Measurements from ENCODE around the gene SEMA4B.
A peak's percentile ranks its signal among the peaks of the same experiment; 100 is the strongest.

SEMA4B gene

DNA sequence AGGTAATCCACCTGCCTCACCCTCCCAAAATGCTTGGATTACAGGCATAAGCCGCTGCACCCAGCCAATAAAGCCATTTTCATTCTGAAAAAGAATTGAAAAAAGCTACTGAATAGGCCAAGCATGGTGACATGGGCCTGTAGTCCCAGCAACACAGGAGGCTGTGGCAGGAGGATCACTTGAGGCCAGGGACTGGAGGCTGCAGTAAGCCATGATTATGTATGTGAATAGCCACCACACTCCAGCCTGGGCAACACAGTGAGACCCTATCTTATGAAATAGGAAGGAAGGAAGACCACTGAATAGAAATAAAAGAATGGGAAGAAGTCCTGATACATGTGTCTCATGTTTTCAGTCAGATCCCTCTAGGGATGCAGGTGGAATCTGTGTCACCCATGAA lies 36.0 kb upstream of the SEMA4B start:
- no peaks in the 10 kb centered on the region for H3K9me3 ChIP-seq (ENCODE audit: control insufficient read depth, low read depth, low read length)
- no peaks in the 10 kb centered on the region for H3K27me3 ChIP-seq (ENCODE audit: control insufficient read depth, insufficient read depth, low read length)
- no peak overlapping the region for H3K9ac ChIP-seq (ENCODE audit: low read length)
- H3K27ac ChIP-seq (ENCODE audit: low read length): no peak overlapping the region
- no peaks in the 10 kb centered on the region for H3K36me3 ChIP-seq (ENCODE audit: control insufficient read depth, low read depth, low read length)
- H3K4me1 ChIP-seq (ENCODE audit: control insufficient read depth, low read depth, low read length): peaks cover 11% of the 10 kb centered on the region
- no peak overlapping the region for H3K4me3 ChIP-seq (ENCODE audit: low read length)

DNA sequence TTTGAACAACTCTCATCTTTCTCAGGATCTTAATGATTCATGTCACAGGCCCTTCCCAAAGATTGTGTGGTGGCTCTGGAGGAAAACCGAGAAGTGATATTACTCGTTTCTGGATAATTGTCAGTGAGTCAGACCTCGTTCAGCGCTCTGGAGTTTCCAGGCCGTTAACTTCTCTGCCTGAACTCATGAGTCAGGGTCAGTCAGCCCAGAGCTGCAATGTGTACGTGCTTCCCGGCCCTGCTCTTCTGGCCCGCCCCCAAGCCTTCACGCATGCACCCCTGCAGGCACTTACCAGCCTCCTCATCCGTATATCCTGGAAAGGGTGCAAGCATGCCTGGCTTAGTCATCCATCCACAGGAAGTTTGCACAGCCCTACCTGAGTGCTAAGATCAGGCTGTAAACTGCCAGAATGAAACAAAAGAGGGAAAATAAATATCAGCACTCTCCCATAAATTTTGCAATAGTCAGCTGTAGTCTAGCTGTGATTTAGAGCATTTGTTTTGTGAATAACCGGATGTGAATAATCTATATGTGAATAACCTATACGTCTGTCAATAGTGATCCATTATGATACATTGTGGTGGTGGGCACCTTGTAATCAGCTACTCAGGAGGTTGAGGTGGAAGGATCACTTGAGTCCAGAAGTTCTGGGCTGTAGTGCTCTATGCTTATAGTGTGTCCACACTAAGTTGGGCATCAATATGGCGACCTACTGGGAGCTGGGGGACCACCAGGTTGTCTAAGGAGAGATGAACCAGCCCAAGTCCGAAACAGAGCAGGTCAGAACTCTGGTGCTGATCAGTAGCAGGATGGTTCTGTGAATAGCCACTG lies 35.3 kb upstream of the SEMA4B start:
- H3K9me3 ChIP-seq (ENCODE audit: control insufficient read depth, low read depth, low read length): no peaks in the 10 kb centered on the region
- H3K36me3 ChIP-seq (ENCODE audit: control insufficient read depth, low read depth, low read length): no peaks in the 10 kb centered on the region
- peaks cover 7% of the 10 kb centered on the region for H3K4me1 ChIP-seq (ENCODE audit: control insufficient read depth, low read depth, low read length)
- no peaks in the 10 kb centered on the region for H3K27me3 ChIP-seq (ENCODE audit: control insufficient read depth, insufficient read depth, low read length)
- H3K4me3 ChIP-seq (ENCODE audit: low read length): no peak overlapping the region
- no peak overlapping the region for H3K9ac ChIP-seq (ENCODE audit: low read length)
- no peak overlapping the region for H3K27ac ChIP-seq (ENCODE audit: low read length)

DNA sequence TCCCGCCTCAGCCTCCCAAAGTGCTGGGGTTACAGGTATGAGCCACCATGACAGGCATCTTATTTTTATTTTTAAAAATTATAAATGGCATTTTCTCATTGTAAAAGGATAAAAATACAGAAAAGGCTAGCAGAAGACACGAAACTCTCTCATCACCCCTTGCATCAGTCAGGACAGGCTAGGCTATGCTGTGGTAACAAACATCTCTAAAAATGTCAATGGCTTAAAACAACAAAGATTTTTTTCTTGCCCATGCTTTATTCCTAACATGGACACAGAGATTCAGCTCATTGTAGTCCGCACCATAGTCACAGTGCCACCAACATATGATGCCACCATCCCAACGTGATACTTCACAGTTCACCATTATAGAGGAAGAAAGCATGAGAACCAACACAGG lies 34.0 kb upstream of the SEMA4B start:
- Histone ChIP-seq H3K27ac (ENCODE audit: low read length) (no peak overlapping the region), H3K4me1 (ENCODE audit: control insufficient read depth, low read depth, low read length) (no peaks in the 10 kb centered on the region)

DNA sequence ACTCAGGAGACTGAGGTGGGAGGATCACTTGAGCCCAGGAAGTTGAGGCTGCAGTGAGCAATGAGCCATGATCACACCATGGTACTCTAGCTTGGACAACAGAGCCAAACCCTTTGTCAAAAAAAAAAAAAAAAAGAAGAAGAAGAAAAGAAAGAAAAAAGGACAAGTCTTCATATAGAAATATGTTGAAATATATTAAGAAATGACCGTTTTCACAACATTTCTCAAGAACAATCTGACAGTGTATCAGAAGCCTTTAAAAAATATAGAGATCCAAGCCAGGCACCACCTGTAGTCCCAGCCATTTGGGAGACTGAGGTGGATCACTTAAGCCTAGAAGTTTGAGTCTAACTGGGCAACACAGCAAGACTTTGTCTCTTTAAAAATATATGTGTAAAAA lies 29.5 kb upstream of the SEMA4B start:
- no peak overlapping the region for H3K4me3 ChIP-seq (ENCODE audit: low read length)
- H3K36me3 ChIP-seq (ENCODE audit: control insufficient read depth, low read depth, low read length): no peaks in the 10 kb centered on the region
- no peak overlapping the region for H3K9ac ChIP-seq (ENCODE audit: low read length)
- peaks cover 4% of the 10 kb centered on the region for H3K4me1 ChIP-seq (ENCODE audit: control insufficient read depth, low read depth, low read length)
- no peaks in the 10 kb centered on the region for H3K27me3 ChIP-seq (ENCODE audit: control insufficient read depth, insufficient read depth, low read length)
- H3K27ac ChIP-seq (ENCODE audit: low read length): no peak overlapping the region
- no peaks in the 10 kb centered on the region for H3K9me3 ChIP-seq (ENCODE audit: control insufficient read depth, low read depth, low read length)

More for the DNA sequence above, 34.0 kb upstream of the SEMA4B start:
- no peaks in the 10 kb centered on the region for H3K27me3 ChIP-seq (ENCODE audit: control insufficient read depth, insufficient read depth, low read length)
- H3K4me3 ChIP-seq (ENCODE audit: low read length): no peak overlapping the region
- H3K9me3 ChIP-seq (ENCODE audit: control insufficient read depth, low read depth, low read length): no peaks in the 10 kb centered on the region
- H3K9ac ChIP-seq (ENCODE audit: low read length): no peak overlapping the region
- no peaks in the 10 kb centered on the region for H3K36me3 ChIP-seq (ENCODE audit: control insufficient read depth, low read depth, low read length)

DNA sequence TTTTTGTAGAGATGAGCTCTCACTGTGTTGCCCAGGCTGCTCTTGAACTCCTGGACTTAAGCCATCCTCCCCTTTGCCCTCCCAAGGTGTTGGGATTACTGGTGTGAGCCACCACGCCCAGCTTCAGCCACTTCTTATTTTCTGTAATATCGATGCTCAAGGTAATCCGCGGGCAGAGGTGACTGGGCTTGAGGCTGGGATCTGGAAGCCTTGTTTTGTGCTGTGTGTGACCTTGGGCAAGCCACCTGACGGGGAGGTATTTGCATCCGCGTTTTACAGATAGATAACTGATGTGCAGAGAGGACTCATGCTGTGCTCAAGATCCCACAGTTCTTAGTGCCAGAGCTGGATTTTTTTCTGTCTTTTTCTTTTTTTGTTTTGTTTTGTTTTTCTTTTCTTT lies 27.8 kb upstream of the SEMA4B start:
- Histone ChIP-seq H3K9me3 (ENCODE audit: control insufficient read depth, low read depth, low read length) (no peaks in the 10 kb centered on the region), H3K27ac (ENCODE audit: low read length) (no peak overlapping the region), H3K4me3 (ENCODE audit: low read length) (no peak overlapping the region), H3K27me3 (ENCODE audit: control insufficient read depth, insufficient read depth, low read length) (no peaks in the 10 kb centered on the region), H3K36me3 (ENCODE audit: control insufficient read depth, low read depth, low read length) (no peaks in the 10 kb centered on the region), H3K9ac (ENCODE audit: low read length) (no peak overlapping the region), H3K4me1 (ENCODE audit: control insufficient read depth, low read depth, low read length) (peaks cover 16% of the 10 kb centered on the region)

DNA sequence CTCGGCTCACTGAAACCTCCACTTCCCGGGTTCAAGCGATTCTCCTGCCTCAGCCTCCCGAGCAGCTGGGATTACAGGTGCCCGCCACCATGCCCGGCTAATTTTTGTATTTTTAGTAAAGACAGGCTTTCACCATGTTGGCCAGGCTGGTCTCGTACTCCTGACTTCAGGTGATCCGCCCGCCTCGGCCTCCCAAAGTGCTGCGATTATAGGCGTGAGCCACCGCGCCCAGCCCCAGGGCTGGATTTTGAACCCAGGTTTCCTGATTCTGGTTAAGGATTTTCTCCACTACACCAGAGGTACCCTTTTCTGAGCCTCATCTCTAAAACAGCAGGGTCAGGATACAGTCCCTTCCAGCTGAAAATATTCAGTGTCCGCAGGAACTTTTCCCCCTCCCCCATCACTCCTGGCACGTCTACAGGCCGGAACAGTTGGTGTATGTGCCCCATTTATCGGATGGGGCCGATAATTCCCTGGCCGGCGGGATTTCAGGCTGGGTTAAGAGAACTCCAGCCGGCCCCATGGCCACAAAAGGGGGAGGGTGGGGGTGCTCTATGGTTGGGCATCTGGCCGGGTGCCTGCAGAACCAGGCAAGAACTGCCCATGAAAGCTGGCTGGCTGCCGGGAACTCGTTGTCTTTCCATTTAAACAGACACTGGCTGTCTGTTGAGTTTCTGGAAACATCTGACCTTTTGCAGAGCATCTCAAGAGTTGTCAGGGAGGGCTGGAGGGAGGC lies 26.8 kb upstream of the SEMA4B start:
- no peaks in the 10 kb centered on the region for H3K9me3 ChIP-seq (ENCODE audit: control insufficient read depth, low read depth, low read length)
- no peaks in the 10 kb centered on the region for H3K36me3 ChIP-seq (ENCODE audit: control insufficient read depth, low read depth, low read length)
- H3K4me1 ChIP-seq (ENCODE audit: control insufficient read depth, low read depth, low read length): peaks cover 16% of the 10 kb centered on the region
- H3K4me3 ChIP-seq (ENCODE audit: low read length): no peak overlapping the region
- no peak overlapping the region for H3K9ac ChIP-seq (ENCODE audit: low read length)
- no peaks in the 10 kb centered on the region for H3K27me3 ChIP-seq (ENCODE audit: control insufficient read depth, insufficient read depth, low read length)
- H3K27ac ChIP-seq (ENCODE audit: low read length): no peak overlapping the region

DNA sequence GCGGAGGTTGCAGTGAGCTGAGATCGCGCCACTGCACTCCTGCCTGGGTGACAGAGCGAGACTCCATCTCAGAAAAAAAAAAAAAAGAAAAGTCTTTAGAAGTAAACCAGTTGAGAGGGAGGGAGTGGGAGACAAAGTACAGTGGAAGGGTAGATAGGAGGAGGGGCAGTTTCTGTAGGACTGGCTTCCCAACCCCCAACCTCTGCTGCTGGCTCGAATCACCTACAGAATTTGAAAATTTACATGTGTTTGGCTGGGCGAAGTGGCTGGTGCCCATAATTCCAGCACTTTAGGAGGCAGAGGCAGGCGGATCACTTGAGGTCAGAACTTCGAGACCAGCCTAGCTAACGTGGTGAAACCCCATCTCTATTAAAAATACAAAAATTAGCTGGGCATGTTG lies 24.1 kb upstream of the SEMA4B start:
- Histone ChIP-seq H3K9me3 (ENCODE audit: control insufficient read depth, low read depth, low read length) (no peaks in the 10 kb centered on the region), H3K27me3 (ENCODE audit: control insufficient read depth, insufficient read depth, low read length) (no peaks in the 10 kb centered on the region), H3K27ac (ENCODE audit: low read length) (no peak overlapping the region), H3K4me3 (ENCODE audit: low read length) (no peak overlapping the region), H3K36me3 (ENCODE audit: control insufficient read depth, low read depth, low read length) (no peaks in the 10 kb centered on the region), H3K9ac (ENCODE audit: low read length) (no peak overlapping the region), H3K4me1 (ENCODE audit: control insufficient read depth, low read depth, low read length) (peaks cover 16% of the 10 kb centered on the region)

DNA sequence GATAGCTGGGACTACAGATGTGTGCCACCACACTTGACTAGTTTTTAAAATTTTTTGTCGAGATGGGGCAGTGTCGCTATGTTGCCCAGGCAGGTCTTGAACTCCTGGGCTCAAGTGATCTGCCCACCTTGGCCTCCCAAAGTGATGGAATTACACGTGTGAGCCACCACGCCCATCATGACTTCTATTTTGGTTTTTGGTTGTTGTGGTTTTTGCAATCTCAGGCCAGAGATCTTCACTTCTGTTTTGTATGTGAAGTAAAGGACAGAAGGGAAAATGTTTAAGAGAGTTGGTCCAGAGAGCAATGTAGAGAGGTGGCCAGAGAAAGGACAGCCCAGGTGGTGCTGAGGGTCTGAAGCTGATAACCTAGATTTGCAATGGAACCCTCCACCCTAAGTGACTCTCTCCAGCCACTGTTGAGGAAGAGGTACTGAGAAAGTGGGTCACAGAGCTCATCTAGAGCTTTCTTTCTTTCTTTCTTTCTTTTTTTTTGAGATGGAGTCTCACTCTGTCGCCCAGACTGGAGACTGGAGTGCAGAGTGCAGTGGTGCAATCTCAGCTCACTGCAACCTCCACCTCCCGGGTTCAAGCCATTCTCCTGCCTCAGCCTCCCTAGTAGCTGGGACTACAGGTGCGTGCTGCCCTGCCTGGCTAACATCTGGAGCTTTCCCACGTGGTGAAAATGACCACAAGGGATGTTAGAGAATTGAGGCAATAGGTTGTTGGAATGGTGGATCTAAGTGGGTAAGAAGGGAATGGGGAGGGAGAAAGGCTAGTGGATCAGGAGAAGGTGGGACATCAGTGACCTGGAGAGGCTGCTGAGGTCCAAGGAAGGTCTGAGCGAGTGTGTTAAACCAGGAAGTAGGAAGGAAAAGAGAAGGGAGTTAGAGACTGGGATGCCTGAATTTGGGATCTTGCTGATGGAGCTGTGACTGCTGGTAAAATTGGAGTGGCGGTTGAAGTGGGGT lies 22.4 kb upstream of the SEMA4B start:
- H3K27ac ChIP-seq (ENCODE audit: low read length): no peak overlapping the region
- no peak overlapping the region for H3K4me3 ChIP-seq (ENCODE audit: low read length)
- peaks cover 16% of the 10 kb centered on the region for H3K4me1 ChIP-seq (ENCODE audit: control insufficient read depth, low read depth, low read length)
- no peak overlapping the region for H3K9ac ChIP-seq (ENCODE audit: low read length)
- no peaks in the 10 kb centered on the region for H3K36me3 ChIP-seq (ENCODE audit: control insufficient read depth, low read depth, low read length)
- H3K27me3 ChIP-seq (ENCODE audit: control insufficient read depth, insufficient read depth, low read length): no peaks in the 10 kb centered on the region
- H3K9me3 ChIP-seq (ENCODE audit: control insufficient read depth, low read depth, low read length): no peaks in the 10 kb centered on the region

DNA sequence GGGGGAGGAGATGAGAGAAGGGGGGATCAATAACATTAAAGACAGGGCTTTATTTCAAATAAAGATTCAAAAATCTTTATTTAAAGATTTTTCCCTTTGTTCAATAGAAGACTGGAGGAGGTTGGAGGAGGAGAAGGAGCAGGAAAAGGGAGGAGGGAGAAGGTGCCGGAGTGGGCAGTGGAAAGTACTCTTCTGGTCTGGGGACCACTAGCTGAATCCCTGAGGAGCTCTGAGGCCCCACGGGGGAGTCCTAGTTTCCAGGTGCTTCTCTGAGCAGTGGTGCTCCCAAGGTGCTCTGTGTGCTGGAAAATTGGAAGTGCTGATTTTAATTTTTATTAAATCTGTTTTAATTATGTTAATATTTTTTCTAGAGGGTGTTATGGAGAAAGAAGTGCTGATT lies 19.4 kb upstream of the SEMA4B start:
- peaks cover 12% of the 10 kb centered on the region for H3K4me1 ChIP-seq (ENCODE audit: control insufficient read depth, low read depth, low read length)
- no peak overlapping the region for H3K27ac ChIP-seq (ENCODE audit: low read length)

DNA sequence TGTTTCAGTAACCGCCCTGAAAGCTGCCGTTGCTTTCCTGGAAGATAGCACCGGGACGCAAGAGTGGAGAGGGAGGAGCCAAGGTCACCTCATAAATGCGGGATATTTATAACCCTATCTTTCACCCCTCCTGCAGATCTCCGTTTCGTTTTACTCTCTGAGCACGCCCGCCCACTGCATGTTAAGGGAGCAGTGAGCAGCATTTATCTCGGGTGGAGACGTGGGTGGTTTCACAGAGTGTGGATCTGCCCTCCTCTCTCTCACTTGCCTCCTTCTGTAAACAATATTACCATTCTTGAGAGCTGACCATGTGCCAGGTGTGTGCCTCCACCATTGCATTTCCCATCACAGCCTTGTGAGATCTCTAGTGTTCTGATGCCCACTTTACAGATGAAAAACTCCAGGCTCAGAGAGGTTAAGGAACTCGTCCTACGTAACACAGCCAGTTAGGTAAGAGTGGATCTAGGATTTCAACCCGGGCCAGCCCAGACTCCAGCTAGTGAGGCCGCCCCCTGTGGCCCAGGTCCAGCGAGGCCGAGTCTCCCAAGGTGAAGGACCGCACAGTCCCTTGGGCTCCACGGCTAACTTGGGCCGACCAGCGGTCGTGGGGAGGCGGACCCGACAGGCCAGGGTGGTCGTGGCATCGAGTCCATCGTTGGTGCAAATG lies 16.9 kb upstream of the SEMA4B start:
- no peak overlapping the region for H3K9ac ChIP-seq (ENCODE audit: low read length)

More for the DNA sequence above, 19.4 kb upstream of the SEMA4B start:
- no peak overlapping the region for H3K4me3 ChIP-seq (ENCODE audit: low read length)
- H3K36me3 ChIP-seq (ENCODE audit: control insufficient read depth, low read depth, low read length): no peaks in the 10 kb centered on the region
- no peaks in the 10 kb centered on the region for H3K27me3 ChIP-seq (ENCODE audit: control insufficient read depth, insufficient read depth, low read length)
- no peaks in the 10 kb centered on the region for H3K9me3 ChIP-seq (ENCODE audit: control insufficient read depth, low read depth, low read length)
- no peak overlapping the region for H3K9ac ChIP-seq (ENCODE audit: low read length)

More for the DNA sequence above, 16.9 kb upstream of the SEMA4B start:
- Histone ChIP-seq H3K9me3 (ENCODE audit: control insufficient read depth, low read depth, low read length) (no peaks in the 10 kb centered on the region), H3K36me3 (ENCODE audit: control insufficient read depth, low read depth, low read length) (no peaks in the 10 kb centered on the region), H3K4me3 (ENCODE audit: low read length) (peak overlapping the region; percentile 52), H3K27ac (ENCODE audit: low read length) (no peak overlapping the region), H3K27me3 (ENCODE audit: control insufficient read depth, insufficient read depth, low read length) (no peaks in the 10 kb centered on the region), H3K4me1 (ENCODE audit: control insufficient read depth, low read depth, low read length) (no peaks in the 10 kb centered on the region)

All from iPS-18a (cell line).